Measurements from ENCODE around the gene SIPA1L3.

The SIPA1L3 gene

GRCh38 chr19:37986048-37986750, 79.2 kb downstream of the SIPA1L3 start:
- Histone ChIP-seq H3K9me3 (ENCODE audit: control insufficient read depth, insufficient read depth, low read depth, low read length) (no peaks in the 10 kb centered on the region), H3K36me3 (ENCODE audit: control insufficient read depth in 2 of 2, insufficient read depth in 1 of 2, low read length in 2 of 2) (no peaks in the 10 kb centered on the region; a peak in 1 of 3 replicates), H3K27ac (ENCODE audit: extremely low read depth, low read depth, low read length) (no peak overlapping the region), H3K4me3 (ENCODE audit: low read depth, low read length) (no peak overlapping the region), H3K4me1 (ENCODE audit: control insufficient read depth, insufficient read depth, low read length) (peaks cover 5% of the 10 kb centered on the region)
- CTCF ChIA-PET: interaction anchor here (0.8 to 5.1 kb wide), 5 partner anchors 10 to 83 kb away, joined by 3 to 30 read pairs (median 9); partner anchors contain the start of genes SIPA1L3 and WDR87
- TF ChIP-seq PRDM1 (tag by site-specific recombination; IDR thresholded peaks at IDR 0.05) (peak; percentile 22; the same call in 1 of the 2 replicates), ZNF501 (tag by site-specific recombination; IDR thresholded peaks at IDR 0.05) (no peak)
- POLR2A ChIA-PET: interaction anchor here (0.6 to 1.1 kb wide), 3 partner anchors 53 to 402 kb away, joined by 3 to 6 read pairs (median 4); partner anchors contain the start of genes SIPA1L3 and WDR87

GRCh38 chr19:37987356-37988332, 80.6 kb downstream of the SIPA1L3 start:
- Histone ChIP-seq H3K4me1 (ENCODE audit: control insufficient read depth, insufficient read depth, low read length) (peaks cover 5% of the 10 kb centered on the region), H3K4me3 (ENCODE audit: low read depth, low read length) (no peak overlapping the region), H3K27ac (ENCODE audit: extremely low read depth, low read depth, low read length) (no peak overlapping the region), H3K9me3 (ENCODE audit: control insufficient read depth, insufficient read depth, low read depth, low read length) (no peaks in the 10 kb centered on the region), H3K36me3 (ENCODE audit: control insufficient read depth in 2 of 2, insufficient read depth in 1 of 2, low read length in 2 of 2) (no peaks in the 10 kb centered on the region; a peak in 1 of 3 replicates)
- CTCF ChIA-PET: interaction anchor here (2.7 to 5.1 kb wide), 3 partner anchors 16 to 84 kb away, joined by 9 to 30 read pairs (median 12); partner anchors contain the start of genes SIPA1L3 and WDR87
- POLR2A ChIA-PET: interaction anchor here (1.1 kb wide), 1 partner anchor 81 kb away, joined by 3 read pairs; the partner anchor contains the start of genes SIPA1L3 and WDR87
- TF ChIP-seq ZNF654 (tag by site-specific recombination; IDR thresholded peaks at IDR 0.05; ENCODE audit: low read depth) (peak; percentile 16; the same call in 1 of the 2 replicates), ZNF501 (tag by site-specific recombination; IDR thresholded peaks at IDR 0.05) (no peak), SCRT1 (tag by site-specific recombination; IDR thresholded peaks at IDR 0.05; ENCODE audit: borderline replicate concordance) (no peak), BCL6B (tag by site-specific recombination; IDR thresholded peaks at IDR 0.05) (no peak), PRDM10 (tag by site-specific recombination; IDR thresholded peaks at IDR 0.05) (peak; percentile 89), KLF9 (tag by site-specific recombination; IDR thresholded peaks at IDR 0.05; ENCODE audit: low read depth) (peak; percentile 55; the same call in 1 of the 2 replicates), IKZF3 (tag by site-specific recombination; IDR thresholded peaks at IDR 0.05) (0 out of 2 replicates have a peak, but pooled peaks have one; percentile 10), CTCF (tag by site-specific recombination; IDR thresholded peaks at IDR 0.05) (peak; percentile 46; the same call in 1 of the 2 replicates), GLIS2 (tag by site-specific recombination; IDR thresholded peaks at IDR 0.05) (0 out of 2 replicates have a peak, but pooled peaks have one; percentile 5), ZNF596 (tag by site-specific recombination; IDR thresholded peaks at IDR 0.05) (no peak)
